Loucy (cell line): ENCODE results near the gene CAPS.

Experiments used
- H2AFZ ChIP-seq: fragments of 200-600 bp; sonication (generic); 2 replicates; pipeline ENCODE4 v1.6.0; 2016; ENCODE audit warnings: antibody characterized with exemption, mild to moderate bottlenecking, low read length, moderate library complexity
- H3F3A ChIP-seq: fragments of 200-600 bp; 2 replicates; pipeline ENCODE4 v1.6.0; 2016; ENCODE audit warnings: antibody characterized with exemption, low read depth, mild to moderate bottlenecking
- H3K27me3 ChIP-seq: fragments of 200-600 bp; sonication (generic); 2 replicates; pipeline ENCODE4 v1.6.1; 2014; ENCODE audit warnings: low read length, mild to moderate bottlenecking; ENCODE audit not compliant: insufficient read depth, poor library complexity, severe bottlenecking
- H3K36me3 ChIP-seq: fragments of 200-600 bp; sonication (generic); 2 replicates; pipeline ENCODE4 v1.6.1; 2016; ENCODE audit warnings: low read length; ENCODE audit not compliant: insufficient read depth
- H3K4me1 ChIP-seq: fragments of 200-600 bp; sonication (generic); 2 replicates; pipeline ENCODE4 v1.5.1; 2014; ENCODE audit warnings: low read length, mild to moderate bottlenecking; ENCODE audit not compliant: insufficient read depth, poor library complexity, severe bottlenecking
- H3K4me2 ChIP-seq: fragments of 200-600 bp; sonication (generic); 2 replicates; pipeline ENCODE4 v1.6.0; 2014; ENCODE audit warnings: antibody characterized with exemption, low read length, low read depth, mild to moderate bottlenecking; ENCODE audit not compliant: poor library complexity, severe bottlenecking
- H3K4me3 ChIP-seq: fragments of 200-600 bp; sonication (generic); 2 replicates; pipeline ENCODE4 v1.5.1; 2014; ENCODE audit warnings: low read length, mild to moderate bottlenecking, mixed read lengths; ENCODE audit not compliant: poor library complexity, severe bottlenecking
- H3K79me2 ChIP-seq: fragments of 200-600 bp; sonication (generic); 2 replicates; pipeline ENCODE4 v1.6.1; 2014; ENCODE audit warnings: low read length; ENCODE audit not compliant: insufficient read depth
- H3K9ac ChIP-seq: fragments of 200-600 bp; sonication (generic); 2 replicates; pipeline ENCODE4 v1.6.0; 2014; ENCODE audit warnings: mild to moderate bottlenecking, low read depth, low read length, moderate library complexity; ENCODE audit not compliant: poor library complexity, severe bottlenecking
- H3K9me2 ChIP-seq: fragments of 200-600 bp; sonication (generic); replicated peaks from 2 replicates; pipeline ENCODE4 v1.6.1; 2016; ENCODE audit warnings: low read depth, low read length, mixed read lengths
- H3K9me3 ChIP-seq: fragments of 200-600 bp; sonication (generic); 2 replicates; pipeline ENCODE4 v1.6.1; 2014; ENCODE audit warnings: mild to moderate bottlenecking, antibody characterized with exemption, low read length, low read depth; ENCODE audit not compliant: insufficient read depth
- H4K20me1 ChIP-seq: fragments of 200-600 bp; sonication (generic); 2 replicates; pipeline ENCODE4 v1.6.0; 2014; ENCODE audit warnings: antibody characterized with exemption, low read length, mild to moderate bottlenecking; ENCODE audit not compliant: insufficient read depth, poor library complexity, severe bottlenecking
- EZH2phosphoT487 ChIP-seq: fragments of 200-600 bp; IDR thresholded peaks from 2 replicates; pipeline ENCODE4 v1.6.1; 2018; ENCODE audit warnings: antibody characterized with exemption, mild to moderate bottlenecking, moderate library complexity, borderline replicate concordance
- TF ChIP-seq, protein P1 (sequence below): fragments of 200-600 bp; sonication (generic); conservative IDR thresholded peaks from 2 replicates; pipeline ENCODE4 v1.5.1; 2014; ENCODE audit warnings: mild to moderate bottlenecking, antibody characterized with exemption, low read length

CAPS gene

GRCh38 chr19:5943045-5943444 is 29.0 kb downstream of the CAPS start:
- Histone ChIP-seq H3K4me2 (no peak overlapping the region), H3K9me3 (no peaks in the 10 kb centered on the region), H2AFZ (no peak overlapping the region), H3F3A (no peaks in the 10 kb centered on the region), H3K9ac (no peak overlapping the region), H3K36me3 (peaks cover 50% of the 10 kb centered on the region; the same call in 1 of the 2 replicates), H3K4me1 (no peaks in the 10 kb centered on the region), H3K27me3 (no peaks in the 10 kb centered on the region), H3K79me2 (peaks cover 62% of the 10 kb centered on the region), H3K9me2 (no peaks in the 10 kb centered on the region), H4K20me1 (peaks cover 18% of the 10 kb centered on the region), H3K4me3 (no peak overlapping the region)
- no peak for TF ChIP-seq EZH2phosphoT487
- TF ChIP-seq, protein P1, sequence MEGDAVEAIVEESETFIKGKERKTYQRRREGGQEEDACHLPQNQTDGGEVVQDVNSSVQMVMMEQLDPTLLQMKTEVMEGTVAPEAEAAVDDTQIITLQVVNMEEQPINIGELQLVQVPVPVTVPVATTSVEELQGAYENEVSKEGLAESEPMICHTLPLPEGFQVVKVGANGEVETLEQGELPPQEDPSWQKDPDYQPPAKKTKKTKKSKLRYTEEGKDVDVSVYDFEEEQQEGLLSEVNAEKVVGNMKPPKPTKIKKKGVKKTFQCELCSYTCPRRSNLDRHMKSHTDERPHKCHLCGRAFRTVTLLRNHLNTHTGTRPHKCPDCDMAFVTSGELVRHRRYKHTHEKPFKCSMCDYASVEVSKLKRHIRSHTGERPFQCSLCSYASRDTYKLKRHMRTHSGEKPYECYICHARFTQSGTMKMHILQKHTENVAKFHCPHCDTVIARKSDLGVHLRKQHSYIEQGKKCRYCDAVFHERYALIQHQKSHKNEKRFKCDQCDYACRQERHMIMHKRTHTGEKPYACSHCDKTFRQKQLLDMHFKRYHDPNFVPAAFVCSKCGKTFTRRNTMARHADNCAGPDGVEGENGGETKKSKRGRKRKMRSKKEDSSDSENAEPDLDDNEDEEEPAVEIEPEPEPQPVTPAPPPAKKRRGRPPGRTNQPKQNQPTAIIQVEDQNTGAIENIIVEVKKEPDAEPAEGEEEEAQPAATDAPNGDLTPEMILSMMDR = no peak

- peaks cover 49% of the 10 kb centered on the region; the same call in 1 of the 2 replicates for H3K36me3 ChIP-seq
- H3K4me2 ChIP-seq = no peak overlapping the region
- H2AFZ ChIP-seq = no peak overlapping the region
- H3K4me1 ChIP-seq = no peaks in the 10 kb centered on the region
- no peak overlapping the region for H3K4me3 ChIP-seq
- no peak overlapping the region for H3K9ac ChIP-seq
- no peaks in the 10 kb centered on the region for H3K27me3 ChIP-seq
- H4K20me1 ChIP-seq = peaks cover 18% of the 10 kb centered on the region
- TF ChIP-seq EZH2phosphoT487 = no peak
- TF ChIP-seq, protein P1 = no peak
- peaks cover 66% of the 10 kb centered on the region for H3K79me2 ChIP-seq
- no peaks in the 10 kb centered on the region for H3F3A ChIP-seq
- H3K9me3 ChIP-seq = no peaks in the 10 kb centered on the region
- no peaks in the 10 kb centered on the region for H3K9me2 ChIP-seq
These were observed 29.6 kb downstream of the CAPS start for GRCh38 chr19:5943623-5944022.

- Histone ChIP-seq H3K9ac (no peak overlapping the region), H3K79me2 (peaks cover 91% of the 10 kb centered on the region), H3K4me2 (no peak overlapping the region), H3K4me1 (no peaks in the 10 kb centered on the region), H2AFZ (no peak overlapping the region), H3K9me3 (no peaks in the 10 kb centered on the region), H3K4me3 (no peak overlapping the region), H3K36me3 (peaks cover 46% of the 10 kb centered on the region; the same call in 1 of the 2 replicates), H3K9me2 (no peaks in the 10 kb centered on the region), H4K20me1 (peaks cover 45% of the 10 kb centered on the region), H3F3A (no peaks in the 10 kb centered on the region), H3K27me3 (no peaks in the 10 kb centered on the region)
- TF ChIP-seq EZH2phosphoT487 = no peak
- TF ChIP-seq, protein P1 = no peak
These were observed 33.4 kb downstream of the CAPS start for GRCh38 chr19:5947435-5947834.
